Type B pancreatic cell (in vitro differentiated cells): ENCODE data around the gene RPLP1. TPM values are rescaled to one million over a fixed set of nuclear protein-coding genes. Genes with fewer than 3 reads are reported as not detected.
A peak's percentile ranks its signal among the peaks of the same experiment; 100 is the strongest.

Experiments used
- DNase-seq: peaks from one replicate; pipeline ENCODE4 v3.0.0; 2021; ENCODE audit warnings: mixed read lengths; ENCODE audit not compliant: unreplicated experiment; ENCODE audit errors: extremely low spot score
- H3K27ac Mint-ChIP-seq: 2 replicates; pipeline ENCODE4 v1.8.0; 2021; ENCODE audit warnings: mild to moderate bottlenecking, mixed read lengths
- H3K27me3 Mint-ChIP-seq: 2 replicates; pipeline ENCODE4 v1.8.0; 2021; ENCODE audit warnings: mixed read lengths
- H3K36me3 Mint-ChIP-seq: 2 replicates; pipeline ENCODE4 v1.8.0; 2021; ENCODE audit warnings: mixed read lengths
- H3K4me1 Mint-ChIP-seq: one replicate; pipeline ENCODE4 v1.8.0; 2021; ENCODE audit warnings: mixed read lengths; ENCODE audit not compliant: unreplicated experiment
- H3K4me3 Mint-ChIP-seq: 2 replicates; pipeline ENCODE4 v1.8.0; 2021; ENCODE audit warnings: mild to moderate bottlenecking, mixed read lengths
- H3K9me3 Mint-ChIP-seq: 2 replicates; pipeline ENCODE4 v1.8.0; 2021; ENCODE audit warnings: mixed read lengths
- CTCF ChIP-seq: fragments of 200-600 bp; sonication (generic); conservative IDR thresholded peaks from 2 replicates; pipeline ENCODE4 v1.5.0; 2021; ENCODE audit warnings: antibody characterized with exemption, mild to moderate bottlenecking
- total RNA-seq: library from RNA; stranded (reverse); gene quantifications from 2 replicates; pipeline ENCODE4 v1.2.1, GENCODE V29; 2021; ENCODE audit warnings: low replicate concordance

The RPLP1 gene
- total RNA-seq, 1 donor from 2014 or later, result 1,694 TPM

GRCh38 chr15:69415381-69415780 is 37.2 kb upstream of the RPLP1 start:
- H3K4me3 Mint-ChIP-seq, result peak overlapping the region; percentile 90
- peaks cover 19% of the 10 kb centered on the region for H3K36me3 Mint-ChIP-seq
- peak overlapping the region; percentile 95 for H3K27ac Mint-ChIP-seq
- DNase-seq, result no peak
- H3K4me1 Mint-ChIP-seq, result peaks cover 12% of the 10 kb centered on the region
- no peaks in the 10 kb centered on the region for H3K27me3 Mint-ChIP-seq
- no peaks in the 10 kb centered on the region for H3K9me3 Mint-ChIP-seq
- TF ChIP-seq CTCF, result no peak

GRCh38 chr15:69417581-69417980 is 35.0 kb upstream of the RPLP1 start:
- Mint-ChIP-seq H3K4me3 (no peak overlapping the region), H3K36me3 (peaks cover 28% of the 10 kb centered on the region), H3K27me3 (no peaks in the 10 kb centered on the region), H3K9me3 (no peaks in the 10 kb centered on the region), H3K4me1 (peaks cover 12% of the 10 kb centered on the region), H3K27ac (no peak overlapping the region)
- DNase-seq, result no peak
- no peak for TF ChIP-seq CTCF

GRCh38 chr15:69421498-69421897 is 31.1 kb upstream of the RPLP1 start:
- Mint-ChIP-seq H3K9me3 (no peaks in the 10 kb centered on the region), H3K27ac (no peak overlapping the region), H3K27me3 (no peaks in the 10 kb centered on the region), H3K4me3 (no peak overlapping the region), H3K36me3 (peaks cover 33% of the 10 kb centered on the region), H3K4me1 (no peaks in the 10 kb centered on the region)
- no peak for TF ChIP-seq CTCF
- DNase-seq, result no peak

DNA sequence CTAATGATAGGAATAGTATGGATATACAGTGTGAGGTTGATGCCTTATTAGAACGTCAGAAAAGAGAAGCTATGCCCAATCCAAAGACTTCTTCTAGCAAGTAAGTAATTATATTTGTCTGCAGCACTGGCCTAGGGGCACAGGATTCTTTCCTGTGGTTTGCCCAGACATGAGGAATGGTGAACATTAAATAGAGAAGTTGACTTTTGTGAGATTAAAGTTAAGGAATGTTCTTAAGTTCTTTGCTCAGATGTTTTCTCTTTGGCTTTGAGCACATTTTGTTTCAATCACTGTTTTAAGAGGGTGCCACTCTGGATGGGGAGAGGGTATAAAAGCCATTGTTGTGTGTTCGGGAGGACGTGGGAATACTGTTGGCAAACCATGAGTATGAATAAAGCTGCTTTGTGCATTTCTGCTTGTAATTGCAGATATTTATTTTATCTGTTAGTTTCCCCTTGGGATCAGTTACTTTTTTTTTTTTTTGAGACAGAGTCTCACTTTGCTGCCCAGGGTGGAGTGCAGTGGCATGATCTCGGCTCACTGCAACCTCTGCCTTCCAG is 30.2 kb upstream of the RPLP1 start:
- peaks cover 35% of the 10 kb centered on the region for H3K36me3 Mint-ChIP-seq
- no peak for DNase-seq
- H3K4me3 Mint-ChIP-seq, result no peak overlapping the region
- H3K9me3 Mint-ChIP-seq, result no peaks in the 10 kb centered on the region
- no peak for TF ChIP-seq CTCF
- no peaks in the 10 kb centered on the region for H3K4me1 Mint-ChIP-seq
- peak overlapping the region; percentile 27 for H3K27ac Mint-ChIP-seq
- no peaks in the 10 kb centered on the region for H3K27me3 Mint-ChIP-seq

DNA sequence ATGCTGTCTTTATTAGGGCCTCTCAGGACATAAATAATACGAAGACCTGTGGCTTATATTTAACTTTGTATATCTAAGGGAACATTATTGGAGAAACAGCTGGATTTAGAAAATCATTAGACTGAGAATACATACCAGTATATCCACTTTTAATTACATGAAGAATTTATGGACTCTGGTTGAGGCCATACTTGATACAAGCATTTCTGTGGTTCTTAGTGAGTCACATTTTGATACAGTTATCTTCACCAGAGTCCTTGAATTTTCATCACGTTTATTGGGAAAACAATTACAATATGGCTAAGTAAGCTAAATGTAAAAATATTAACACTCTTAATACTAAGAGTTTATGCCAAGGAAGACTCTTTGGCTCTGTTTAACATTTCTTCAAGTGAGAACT is 28.6 kb upstream of the RPLP1 start:
- no peak for DNase-seq

More for the DNA sequence above, 28.6 kb upstream of the RPLP1 start:
- H3K4me3 Mint-ChIP-seq, result no peak overlapping the region
- H3K36me3 Mint-ChIP-seq, result peaks cover 31% of the 10 kb centered on the region
- no peak overlapping the region for H3K27ac Mint-ChIP-seq
- no peaks in the 10 kb centered on the region for H3K4me1 Mint-ChIP-seq
- TF ChIP-seq CTCF, result no peak
- H3K27me3 Mint-ChIP-seq, result no peaks in the 10 kb centered on the region
- no peaks in the 10 kb centered on the region for H3K9me3 Mint-ChIP-seq
